HepG2 (cell line): ENCODE data around the gene ZNF155. TPM values are rescaled to one million over a fixed set of nuclear protein-coding genes. Genes with fewer than 3 reads are reported as not detected.
A peak's percentile ranks its signal among the peaks of the same experiment; 100 is the strongest.

ENCODE experiments used
- ATF1 ChIP-seq: IDR thresholded peaks from 2 replicates; pipeline ENCODE4 v1.6.1; 2016; ENCODE audit warnings: mild to moderate bottlenecking, control low read depth
- CBX1 ChIP-seq: IDR thresholded peaks from one replicate; pipeline ENCODE4 v1.6.1; 2016; ENCODE audit warnings: antibody characterized with exemption, low read depth
- E2F2 ChIP-seq: sonication (generic); formaldehyde crosslinking; IDR thresholded peaks from 2 replicates; pipeline ENCODE4 v1.4.0; 2020; ENCODE audit warnings: missing genetic modification reagents, borderline replicate concordance
- HMG20B ChIP-seq: conservative IDR thresholded peaks from 2 replicates; pipeline ENCODE4 v1.6.1; 2016; ENCODE audit warnings: missing genetic modification reagents, missing compliant biosample characterization
- HNF4A ChIP-seq: sonication (generic); formaldehyde crosslinking; IDR thresholded peaks from 2 replicates; pipeline ENCODE4 v1.4.0; 2020; ENCODE audit warnings: missing genetic modification reagents
- IRF9 ChIP-seq: sonication (generic); formaldehyde crosslinking; IDR thresholded peaks from 2 replicates; pipeline ENCODE4 v1.8.0; 2022; ENCODE audit warnings: missing genetic modification reagents, mild to moderate bottlenecking, borderline replicate concordance
- JDP2 ChIP-seq: sonication (generic); formaldehyde crosslinking; IDR thresholded peaks from 2 replicates; pipeline ENCODE4 v1.8.1; 2022; ENCODE audit warnings: missing genetic modification reagents, borderline replicate concordance
- KDM3A ChIP-seq: IDR thresholded peaks from 2 replicates; pipeline ENCODE4 v1.6.1; 2018; ENCODE audit warnings: low read depth, missing compliant biosample characterization
- KDM5B ChIP-seq: sonication (generic); formaldehyde crosslinking; IDR thresholded peaks from 2 replicates; pipeline ENCODE4 v1.4.0; 2020; ENCODE audit warnings: missing genetic modification reagents, mild to moderate bottlenecking, borderline replicate concordance
- NFE2L2 ChIP-seq: fragments of 150-350 bp; IDR thresholded peaks from 2 replicates; pipeline ENCODE4 v1.6.1; 2014; ENCODE audit warnings: low read length
- NFYB ChIP-seq: sonication (generic); formaldehyde crosslinking; IDR thresholded peaks from 2 replicates; pipeline ENCODE4 v1.4.0; 2020; ENCODE audit warnings: missing genetic modification reagents
- RBM39 ChIP-seq: fragments of 200-400 bp; formaldehyde crosslinking; IDR thresholded peaks from one replicate; pipeline ENCODE4 v1.6.1; 2018; ENCODE audit warnings: antibody characterized with exemption, mild to moderate bottlenecking, low read depth, low read length; ENCODE audit not compliant: poor library complexity, severe bottlenecking
- SIN3B ChIP-seq: fragments of 150-350 bp; IDR thresholded peaks from 2 replicates; pipeline ENCODE4 v1.6.1; 2014; ENCODE audit warnings: low read length
- ZFP36L2 ChIP-seq: sonication (generic); formaldehyde crosslinking; IDR thresholded peaks from 2 replicates; pipeline ENCODE4 v1.4.0; 2020; ENCODE audit warnings: missing genetic modification reagents
- ZFP91 ChIP-seq: sonication (generic); formaldehyde crosslinking; IDR thresholded peaks from 2 replicates; pipeline ENCODE4 v1.9.0; 2022; ENCODE audit warnings: missing genetic modification reagents, mild to moderate bottlenecking, borderline replicate concordance
- ZNF3 ChIP-seq: IDR thresholded peaks from 2 replicates; pipeline ENCODE4 v1.7.0; 2017; ENCODE audit warnings: inconsistent platforms
- ZNF468 ChIP-seq: sonication (generic); formaldehyde crosslinking; IDR thresholded peaks from 2 replicates; pipeline ENCODE4 v1.8.0; 2022; ENCODE audit warnings: mild to moderate bottlenecking, moderate library complexity, missing genetic modification reagents
- ZNF546 ChIP-seq: sonication (generic); formaldehyde crosslinking; conservative IDR thresholded peaks from 2 replicates; pipeline ENCODE4 v1.8.1; 2023; ENCODE audit warnings: mild to moderate bottlenecking, missing genetic modification reagents
- polyA plus RNA-seq, 8 experiments: library from polyadenylated mRNA; depleted of rRNA in 3 of 8; stranded (reverse) in 7 of 8; unstranded in 1 of 8; fragments of >200 nt; fragmentation: Illumina TruSeq in 4 of 8; extraction: Trizol in 4 of 8; gene quantifications; 2 replicates each; pipeline versions ENCODE4 v1.2.1 to v1.2.3, GENCODE V29; 2011 to 2016; ENCODE audit warnings: low read depth in 4 of 8, missing spikeins in 1 of 8, mixed read lengths in 1 of 8; ENCODE audit not compliant: insufficient read depth in 1 of 8
- total RNA-seq, 5 experiments: library from RNA; depleted of rRNA; stranded (reverse); fragments of >200 nt; fragmentation: Illumina TruSeq; extraction: Trizol; gene quantifications; 2 replicates each; pipeline ENCODE4 v1.2.3, GENCODE V29; 2016; ENCODE audit warnings: low read depth in 1 of 5
- TF ChIP-seq, protein P1 (sequence below), 2 experiments: sonication (generic) in 1 of 2; formaldehyde crosslinking in 1 of 2; IDR thresholded peaks; 2 replicates each; pipeline versions ENCODE4 v1.5.1 to v1.6.1; 2011 to 2020; ENCODE audit warnings: borderline replicate concordance in 1 of 2, low read depth in 1 of 2, low read length in 1 of 2, mild to moderate bottlenecking in 1 of 2, missing genetic modification reagents in 1 of 2, moderate library complexity in 1 of 2
- TF ChIP-seq, protein P2 (sequence below): sonication (generic); formaldehyde crosslinking; conservative IDR thresholded peaks from 2 replicates; pipeline ENCODE4 v1.8.0; 2022; ENCODE audit warnings: low read depth, missing genetic modification reagents
- TF ChIP-seq, protein P3 (sequence below): sonication (generic); formaldehyde crosslinking; IDR thresholded peaks from 2 replicates; pipeline ENCODE4 v1.4.0; 2020; ENCODE audit warnings: low read depth, mild to moderate bottlenecking, missing genetic modification reagents

The ZNF155 gene
- total and polyA plus RNA-seq, 2 of the 13 experiments (the other 11 are each of a cell fraction or from before 2014, with no cell fraction given): 2.5 to 3.6 TPM

DNA sequence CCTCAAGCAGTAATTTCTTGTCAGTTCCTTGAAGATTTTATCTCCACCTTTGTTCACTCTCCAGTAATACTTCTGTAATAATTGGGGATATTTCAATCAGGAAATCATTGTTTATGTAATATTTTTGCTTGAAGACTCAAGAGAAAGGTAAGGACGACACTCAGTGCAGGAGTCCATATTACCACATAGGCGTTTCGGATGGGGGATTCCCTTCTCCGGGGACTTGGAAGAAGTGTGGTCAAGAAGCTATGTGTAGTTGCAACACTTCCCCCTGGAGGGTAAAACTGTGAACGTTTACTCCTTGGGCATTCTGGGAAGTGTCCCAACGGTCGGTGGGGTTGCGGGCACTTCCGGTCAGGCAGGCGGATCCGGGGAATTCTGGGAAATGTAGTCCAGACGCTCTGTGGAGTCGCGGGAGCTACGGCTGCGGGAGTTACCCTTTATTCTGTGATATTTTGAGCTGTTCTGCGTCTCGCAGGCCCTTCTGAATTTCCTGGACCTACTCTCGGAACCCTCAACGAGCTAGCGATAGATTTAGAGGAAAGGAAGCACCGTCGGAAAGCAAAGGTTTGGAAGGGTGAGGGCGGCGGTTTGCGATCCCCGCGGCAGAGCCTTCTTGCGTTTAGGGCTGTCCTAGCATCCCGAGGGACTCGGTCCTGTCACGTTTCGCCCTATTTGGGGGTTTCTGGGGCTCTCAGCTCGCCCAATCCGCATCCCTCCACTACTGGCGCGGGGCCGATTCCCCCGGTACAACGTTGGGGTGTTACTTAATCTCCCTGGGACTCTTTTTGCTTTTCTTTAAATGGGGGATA is 32.9 kb upstream of the ZNF155 start, which contains the start of gene ZNF221 (continued):
- TF ChIP-seq ZFP36L2 (no peak), KDM3A (no peak; the same call in 1 of the 2 replicates), NFE2L2 (no peak), ZNF3 (CRISPR knock-in tag) (no peak), ZFP91 (CRISPR knock-in tag) (peak; percentile 36; the same call in 1 of the 2 replicates), ZNF468 (no peak), RBM39 (no peak), JDP2 (CRISPR knock-in tag) (no peak), ZNF546 (CRISPR knock-in tag) (no peak), KDM5B (CRISPR knock-in tag) (peak; percentile 51; the same call in 1 of the 2 replicates), SIN3B (no peak), NFYB (CRISPR knock-in tag) (peak; percentile 29), HNF4A (CRISPR knock-in tag) (peak; percentile 16; the same call in 1 of the 2 replicates), IRF9 (CRISPR knock-in tag) (no peak), HMG20B (CRISPR knock-in tag) (no peak), CBX1 (no peak), ATF1 (CRISPR knock-in tag) (peak; percentile 74), E2F2 (CRISPR knock-in tag) (no peak)
- TF ChIP-seq, protein P1, sequence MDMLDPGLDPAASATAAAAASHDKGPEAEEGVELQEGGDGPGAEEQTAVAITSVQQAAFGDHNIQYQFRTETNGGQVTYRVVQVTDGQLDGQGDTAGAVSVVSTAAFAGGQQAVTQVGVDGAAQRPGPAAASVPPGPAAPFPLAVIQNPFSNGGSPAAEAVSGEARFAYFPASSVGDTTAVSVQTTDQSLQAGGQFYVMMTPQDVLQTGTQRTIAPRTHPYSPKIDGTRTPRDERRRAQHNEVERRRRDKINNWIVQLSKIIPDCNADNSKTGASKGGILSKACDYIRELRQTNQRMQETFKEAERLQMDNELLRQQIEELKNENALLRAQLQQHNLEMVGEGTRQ (IDR thresholded peaks at IDR 0.05; ENCODE audit: low read depth, low read length): no peak
- TF ChIP-seq, protein P1 (CRISPR knock-in tag; IDR thresholded peaks at IDR 0.05; ENCODE audit: borderline replicate concordance): no peak
- TF ChIP-seq, protein P2, sequence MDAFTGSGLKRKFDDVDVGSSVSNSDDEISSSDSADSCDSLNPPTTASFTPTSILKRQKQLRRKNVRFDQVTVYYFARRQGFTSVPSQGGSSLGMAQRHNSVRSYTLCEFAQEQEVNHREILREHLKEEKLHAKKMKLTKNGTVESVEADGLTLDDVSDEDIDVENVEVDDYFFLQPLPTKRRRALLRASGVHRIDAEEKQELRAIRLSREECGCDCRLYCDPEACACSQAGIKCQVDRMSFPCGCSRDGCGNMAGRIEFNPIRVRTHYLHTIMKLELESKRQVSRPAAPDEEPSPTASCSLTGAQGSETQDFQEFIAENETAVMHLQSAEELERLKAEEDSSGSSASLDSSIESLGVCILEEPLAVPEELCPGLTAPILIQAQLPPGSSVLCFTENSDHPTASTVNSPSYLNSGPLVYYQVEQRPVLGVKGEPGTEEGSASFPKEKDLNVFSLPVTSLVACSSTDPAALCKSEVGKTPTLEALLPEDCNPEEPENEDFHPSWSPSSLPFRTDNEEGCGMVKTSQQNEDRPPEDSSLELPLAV (CRISPR knock-in tag): no peak
- TF ChIP-seq, protein P3, sequence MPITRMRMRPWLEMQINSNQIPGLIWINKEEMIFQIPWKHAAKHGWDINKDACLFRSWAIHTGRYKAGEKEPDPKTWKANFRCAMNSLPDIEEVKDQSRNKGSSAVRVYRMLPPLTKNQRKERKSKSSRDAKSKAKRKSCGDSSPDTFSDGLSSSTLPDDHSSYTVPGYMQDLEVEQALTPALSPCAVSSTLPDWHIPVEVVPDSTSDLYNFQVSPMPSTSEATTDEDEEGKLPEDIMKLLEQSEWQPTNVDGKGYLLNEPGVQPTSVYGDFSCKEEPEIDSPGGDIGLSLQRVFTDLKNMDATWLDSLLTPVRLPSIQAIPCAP (CRISPR knock-in tag): no peak
